ENCODE measurements around the gene OR8A1. TPM values are rescaled to one million over a fixed set of nuclear protein-coding genes. Genes with fewer than 3 reads are reported as not detected.
"Not testable (repeated sequence)": the region's sequence is repeated elsewhere in the genome, so short reads cannot be mapped to it uniquely, and the experiment has no call there.

Gene OR8A1
- total RNA-seq, 1 donor from 2014 or later = not detected

DNA sequence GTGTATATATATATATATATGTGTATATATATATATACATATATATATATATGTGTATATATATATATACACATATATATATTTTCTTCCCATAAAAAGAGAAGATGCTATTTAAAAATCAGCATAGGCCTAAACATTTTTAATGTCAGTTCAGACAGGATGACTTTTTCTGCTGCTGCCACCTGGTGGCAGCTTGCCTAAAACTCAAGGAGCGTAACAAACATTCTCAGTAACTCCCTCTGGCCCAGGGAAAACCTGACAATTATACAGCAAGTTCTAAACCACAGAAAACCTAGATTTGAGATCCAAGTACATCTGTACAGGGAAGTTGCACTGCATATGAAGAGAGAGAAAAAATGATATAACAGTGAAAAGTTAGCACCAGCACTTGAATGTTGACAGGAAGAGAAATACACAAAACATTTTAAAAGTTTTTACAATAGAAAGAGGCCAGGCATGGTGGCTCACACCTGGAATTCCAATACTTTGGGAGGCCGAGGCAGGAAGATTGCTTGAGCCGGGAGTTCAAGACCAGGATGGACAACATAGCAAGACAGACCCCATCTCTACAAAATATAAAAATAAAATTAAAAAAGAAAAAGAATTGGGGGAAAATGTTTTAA, 16.6 kb downstream of the OR8A1 start:
- DNase-seq (ENCODE audit: low spot score) = no peak
- intact Hi-C loops (cut with DNase I) = loop anchor here (2.0 to 10.0 kb wide), 3 partner anchors 142 to 519 kb away; partner anchors contain the start of gene OR8B8

GRCh38 chr11:124591430-124591829, 21.6 kb downstream of the OR8A1 start:
- intact Hi-C loops (cut with DNase I) = no loop called here
- DNase-seq (ENCODE audit: low spot score) = no peak

DNA sequence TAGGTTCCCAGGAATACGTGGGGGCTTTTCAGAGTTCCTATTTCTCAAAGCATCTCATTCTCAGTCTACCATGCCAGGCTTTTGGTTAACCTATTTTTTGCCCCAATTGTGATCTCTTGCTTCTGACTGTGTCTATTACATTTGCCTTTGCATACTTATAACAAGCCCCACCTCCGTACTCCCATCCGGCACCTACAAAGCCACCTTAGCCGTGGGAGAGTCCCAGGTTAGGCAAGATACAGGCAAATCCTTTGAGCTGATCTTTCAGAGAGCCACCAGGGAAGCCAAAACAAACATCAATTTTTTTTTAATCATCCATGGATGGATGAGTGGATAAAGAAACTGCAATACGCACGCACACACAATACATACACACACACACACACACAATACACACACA, 22.8 kb downstream of the OR8A1 start:
- DNase-seq (ENCODE audit: low spot score) = no peak
- intact Hi-C loops (cut with DNase I) = no loop called here

DNA sequence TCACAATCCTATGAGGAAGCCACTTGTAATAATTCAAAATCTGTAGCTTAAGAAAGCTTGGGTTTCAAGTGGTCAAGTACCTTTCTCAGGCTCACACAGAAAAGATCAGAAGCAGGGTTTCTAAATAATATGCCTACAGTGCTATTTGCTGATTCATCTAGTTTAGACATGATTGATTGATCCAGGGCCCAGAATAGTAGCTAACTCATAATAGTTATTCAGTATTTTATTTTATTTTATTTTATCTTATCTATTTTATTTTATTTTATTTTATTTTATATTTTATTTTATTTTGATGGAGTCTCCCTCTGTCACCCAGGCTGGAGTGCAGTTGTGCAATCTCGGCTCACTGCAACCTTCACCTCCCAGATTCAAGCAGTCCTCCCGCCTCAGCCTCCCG, 25.5 kb downstream of the OR8A1 start:
- intact Hi-C loops (cut with DNase I) = no loop called here
- DNase-seq (ENCODE audit: low spot score) = no peak

- DNase-seq (ENCODE audit: low spot score) = no peak
- intact Hi-C loops (cut with DNase I) = no loop called here
Observed at GRCh38 chr11:124597626-124598025, 27.8 kb downstream of the OR8A1 start.

DNA sequence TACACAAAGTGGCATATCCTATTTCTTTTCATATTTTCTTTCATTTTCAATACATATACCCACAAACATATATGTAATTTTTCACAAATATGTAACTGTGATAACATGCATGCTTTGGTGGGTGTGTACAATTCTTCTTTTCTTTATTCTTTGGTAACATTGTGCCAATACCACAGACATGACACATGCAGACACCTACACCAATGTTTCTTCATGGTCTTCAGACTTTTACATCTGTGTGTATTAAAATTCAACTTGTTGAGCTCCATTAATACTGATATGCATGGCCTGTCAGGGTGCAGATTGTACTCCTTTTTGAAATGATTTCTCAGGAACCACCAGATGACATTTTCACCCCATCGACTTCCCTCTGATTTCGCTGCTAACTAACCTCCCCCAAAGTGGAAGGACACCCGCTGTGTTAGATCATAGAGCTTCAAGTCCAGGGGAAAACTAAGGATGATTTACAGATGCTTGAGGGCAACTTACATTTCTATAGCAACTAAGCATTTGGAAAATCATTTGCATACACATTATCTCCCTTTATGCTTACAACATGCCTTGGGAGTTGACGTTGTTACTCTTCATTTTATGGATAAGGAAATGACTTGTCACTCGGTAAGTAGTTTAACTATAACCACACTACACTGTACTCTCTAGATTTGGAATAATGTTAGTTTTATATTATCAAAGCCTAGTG, 31.0 kb downstream of the OR8A1 start:
- intact Hi-C loops (cut with DNase I) = no loop called here
- no peak for DNase-seq (ENCODE audit: low spot score)

- no peak for DNase-seq (ENCODE audit: low spot score)
- intact Hi-C loops (cut with DNase I) = no loop called here
Observed at GRCh38 chr11:124602193-124602592, 32.4 kb downstream of the OR8A1 start.

GRCh38 chr11:124602723-124603122, 32.9 kb downstream of the OR8A1 start:
- DNase-seq (ENCODE audit: low spot score); intact Hi-C loops (cut with DNase I): not testable (repeated sequence)

GRCh38 chr11:124605719-124606118, 35.9 kb downstream of the OR8A1 start:
- no peak for DNase-seq (ENCODE audit: low spot score)
- intact Hi-C loops (cut with DNase I) = no loop called here

DNA sequence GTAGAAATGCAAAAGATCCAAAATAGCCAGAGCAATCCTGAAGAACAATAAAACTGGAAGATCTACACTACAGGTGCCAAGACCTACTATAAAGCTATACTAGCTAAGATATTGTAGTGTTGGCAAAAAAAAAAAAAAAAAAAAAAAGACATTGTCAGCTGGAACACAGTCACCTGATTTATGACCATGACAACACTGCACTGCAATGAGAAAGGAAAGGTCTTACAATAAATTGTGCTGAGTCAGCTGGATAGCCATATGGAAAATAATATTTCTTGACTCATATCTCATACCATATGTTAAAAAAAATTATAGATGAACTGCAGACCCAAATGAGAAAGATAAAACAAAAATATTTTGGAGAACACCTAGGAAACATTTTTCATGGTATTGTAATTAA, 38.4 kb downstream of the OR8A1 start:
- intact Hi-C loops (cut with DNase I) = no loop called here
- no peak for DNase-seq (ENCODE audit: low spot score)

- DNase-seq (ENCODE audit: low spot score) = no peak
- intact Hi-C loops (cut with DNase I) = no loop called here
Observed at GRCh38 chr11:124610295-124610694, 40.5 kb downstream of the OR8A1 start.

DNA sequence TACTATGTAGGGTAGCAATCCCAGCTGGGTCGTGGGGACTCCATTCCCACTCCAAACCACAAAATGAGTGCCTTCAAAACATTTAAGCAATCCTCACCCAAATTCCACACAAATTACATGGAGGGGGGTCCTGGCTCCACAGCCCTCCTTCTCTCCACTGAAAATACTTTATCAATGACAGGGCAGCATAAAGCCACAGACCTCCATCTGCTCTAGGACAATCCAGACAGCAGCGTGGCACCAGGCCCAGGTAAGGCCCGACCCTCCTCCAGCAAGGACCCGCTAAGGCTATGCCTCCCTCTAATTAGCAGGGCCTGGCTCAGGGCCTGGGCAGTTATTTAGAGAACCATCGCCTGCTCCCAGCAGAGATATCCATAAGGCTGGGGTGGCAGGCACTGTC, 41.3 kb downstream of the OR8A1 start, which contains the start of gene PANX3:
Gene PANX3, plus strand, starts transcription at position 365 of the 400 bp plus-strand sequence. CDS start 129 bp downstream, outside the sequence.
- no peak for DNase-seq (ENCODE audit: low spot score)
- intact Hi-C loops (cut with DNase I) = no loop called here

DNA sequence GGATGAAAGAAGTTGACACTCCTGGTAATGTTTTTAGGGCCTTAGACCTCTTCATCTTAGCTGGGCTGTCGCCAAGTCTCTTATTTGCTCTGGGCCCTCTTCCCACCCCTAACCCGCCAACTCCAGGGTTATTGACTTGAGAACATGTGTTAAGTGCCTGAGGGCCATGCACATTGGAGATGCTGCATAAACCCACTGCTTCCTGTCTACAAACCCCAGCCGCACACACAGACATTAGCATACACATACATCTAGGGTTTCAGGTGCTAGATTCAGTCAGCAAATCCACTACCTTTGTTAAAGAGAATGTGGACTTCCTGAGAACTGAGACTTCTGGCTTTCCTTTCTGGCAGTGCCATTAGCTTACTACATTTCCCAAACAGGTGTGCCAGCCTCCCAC, 42.2 kb downstream of the OR8A1 start:
- no peak for DNase-seq (ENCODE audit: low spot score)
- intact Hi-C loops (cut with DNase I) = no loop called here

GRCh38 chr11:124612567-124613246, 42.9 kb downstream of the OR8A1 start:
- no peak for DNase-seq (ENCODE audit: low spot score)
- intact Hi-C loops (cut with DNase I) = no loop called here

GRCh38 chr11:124618863-124619262, 49.1 kb downstream of the OR8A1 start:
- intact Hi-C loops (cut with DNase I) = no loop called here
- DNase-seq (ENCODE audit: low spot score) = no peak

Other genes with a start within 250 kb of the OR8A1 start
- not detected for gene OR8D2, start 249.8 kb upstream of the OR8A1 start, total RNA-seq
- not detected for gene OR8B2, start 185.5 kb upstream of the OR8A1 start, total RNA-seq
- not detected for gene OR8B3, start 171.0 kb upstream of the OR8A1 start, total RNA-seq
- not detected for gene OR8B4, start 145.1 kb upstream of the OR8A1 start, total RNA-seq
- not detected for gene OR8B8, start 124.3 kb upstream of the OR8A1 start, total RNA-seq
- gene OR8B12, start 26.3 kb upstream of the OR8A1 start, total RNA-seq = not detected
- not detected for gene PANX3, start 41.4 kb downstream of the OR8A1 start, total RNA-seq
- gene TBRG1, start 52.9 kb downstream of the OR8A1 start, total RNA-seq = 21.3 TPM
- gene SIAE, start 103.7 kb downstream of the OR8A1 start, total RNA-seq = 42.5 TPM
- 1.8 TPM for gene SPA17, start 103.9 kb downstream of the OR8A1 start, total RNA-seq
- 6.4 TPM for gene NRGN, start 169.9 kb downstream of the OR8A1 start, total RNA-seq
- gene VSIG2, start 182.3 kb downstream of the OR8A1 start, total RNA-seq = 1.2 TPM
- 50.2 TPM for gene ESAM, start 192.3 kb downstream of the OR8A1 start, total RNA-seq
- 5.3 TPM for gene MSANTD2, start 230.4 kb downstream of the OR8A1 start, total RNA-seq